HepG2 (cell line): Measurements from ENCODE around the gene NCS1.

Source experiments
- CREM ChIP-seq, 2 experiments: sonication (generic) in 1 of 2; formaldehyde crosslinking in 1 of 2; IDR thresholded peaks; 2 replicates each; pipeline versions ENCODE4 v1.4.0 to v1.6.1; 2016 to 2020; ENCODE audit warnings: antibody characterized with exemption in 1 of 2, mild to moderate bottlenecking in 1 of 2, missing genetic modification reagents in 1 of 2
- TF ChIP-seq, protein P1 (sequence below): sonication (generic); formaldehyde crosslinking; IDR thresholded peaks from 2 replicates; pipeline ENCODE4 v1.4.0; 2020; ENCODE audit warnings: missing genetic modification reagents, borderline replicate concordance

- TF ChIP-seq CREM (IDR thresholded peaks at IDR 0.05) (no peak), CREM (CRISPR knock-in tag; IDR thresholded peaks at IDR 0.05) (no peak)
- TF ChIP-seq, protein P1, sequence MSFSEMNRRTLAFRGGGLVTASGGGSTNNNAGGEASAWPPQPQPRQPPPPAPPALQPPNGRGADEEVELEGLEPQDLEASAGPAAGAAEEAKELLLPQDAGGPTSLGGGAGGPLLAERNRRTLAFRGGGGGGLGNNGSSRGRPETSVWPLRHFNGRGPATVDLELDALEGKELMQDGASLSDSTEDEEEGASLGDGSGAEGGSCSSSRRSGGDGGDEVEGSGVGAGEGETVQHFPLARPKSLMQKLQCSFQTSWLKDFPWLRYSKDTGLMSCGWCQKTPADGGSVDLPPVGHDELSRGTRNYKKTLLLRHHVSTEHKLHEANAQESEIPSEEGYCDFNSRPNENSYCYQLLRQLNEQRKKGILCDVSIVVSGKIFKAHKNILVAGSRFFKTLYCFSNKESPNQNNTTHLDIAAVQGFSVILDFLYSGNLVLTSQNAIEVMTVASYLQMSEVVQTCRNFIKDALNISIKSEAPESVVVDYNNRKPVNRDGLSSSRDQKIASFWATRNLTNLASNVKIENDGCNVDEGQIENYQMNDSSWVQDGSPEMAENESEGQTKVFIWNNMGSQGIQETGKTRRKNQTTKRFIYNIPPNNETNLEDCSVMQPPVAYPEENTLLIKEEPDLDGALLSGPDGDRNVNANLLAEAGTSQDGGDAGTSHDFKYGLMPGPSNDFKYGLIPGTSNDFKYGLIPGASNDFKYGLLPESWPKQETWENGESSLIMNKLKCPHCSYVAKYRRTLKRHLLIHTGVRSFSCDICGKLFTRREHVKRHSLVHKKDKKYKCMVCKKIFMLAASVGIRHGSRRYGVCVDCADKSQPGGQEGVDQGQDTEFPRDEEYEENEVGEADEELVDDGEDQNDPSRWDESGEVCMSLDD (CRISPR knock-in tag), result no peak
Observed at GRCh38 chr9:130181678-130182380, 9.6 kb downstream of the NCS1 start.
